ENCODE results near the gene RRP8.

RRP8 gene

GRCh38 chr11:6609502-6610015, 6.1 kb upstream of the RRP8 start:
- Histone ChIP-seq H3K27ac (ENCODE audit: low read depth, low read length) (peak overlapping the region; percentile 6), H3K9ac (ENCODE audit: low read depth in 1 of 2, low read length in 2 of 2) (peak overlapping the region in 1 of 2 donors; percentile 14), H3K4me1 (ENCODE audit: control insufficient read depth in 1 of 2, insufficient read depth in 2 of 2, low read length in 2 of 2) (peaks cover 54 to 69% of the 10 kb centered on the region in 2 donors)

DNA sequence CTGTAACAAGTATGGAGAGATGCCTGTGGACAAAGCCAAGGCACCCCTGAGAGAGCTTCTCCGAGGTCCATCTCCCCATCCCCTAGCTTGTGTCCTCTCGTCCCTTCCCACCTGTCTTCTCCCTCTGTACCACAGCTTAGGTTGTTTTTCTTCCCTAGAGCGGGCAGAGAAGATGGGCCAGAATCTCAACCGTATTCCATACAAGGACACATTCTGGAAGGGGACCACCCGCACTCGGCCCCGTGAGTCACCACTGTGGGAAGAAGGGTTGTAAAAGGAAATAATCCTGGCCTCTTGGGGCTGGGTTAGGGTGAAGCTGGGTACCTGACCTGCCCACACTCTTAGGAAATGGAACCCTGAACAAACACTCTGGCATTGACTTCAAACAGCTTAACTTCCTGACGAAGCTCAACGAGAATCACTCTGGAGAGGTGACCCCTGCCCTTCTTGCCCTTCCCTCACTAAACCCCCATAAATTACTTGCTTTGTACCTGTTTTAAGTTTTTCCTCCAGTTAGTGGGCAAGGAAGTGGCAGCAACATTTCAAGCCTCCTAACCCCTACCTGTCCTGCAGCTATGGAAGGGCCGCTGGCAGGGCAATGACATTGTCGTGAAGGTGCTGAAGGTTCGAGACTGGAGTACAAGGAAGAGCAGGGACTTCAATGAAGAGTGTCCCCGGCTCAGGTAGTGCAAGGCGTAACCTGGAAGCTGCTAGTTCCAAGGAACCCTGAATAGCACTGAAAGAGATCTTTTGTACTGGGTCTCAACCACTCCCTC, 5.5 kb upstream of the RRP8 start:
- peak overlapping the region; percentile 6 for H3K27ac ChIP-seq (ENCODE audit: low read depth, low read length)

More at GRCh38 chr11:6609502-6610015, 6.1 kb upstream of the RRP8 start:
- Histone ChIP-seq H3K36me3 (ENCODE audit: control insufficient read depth in 1 of 2, insufficient read depth in 2 of 2, low read length in 2 of 2) (peaks cover 42 to 43% of the 10 kb centered on the region in 2 donors), H3K27me3 (ENCODE audit: control insufficient read depth in 1 of 2, insufficient read depth in 2 of 2, low read length in 2 of 2) (no peaks in the 10 kb centered on the region), H3K9me3 (ENCODE audit: control insufficient read depth in 1 of 2, low read length in 2 of 2) (no peaks in the 10 kb centered on the region), H3K4me3 (ENCODE audit: low read depth in 1 of 2, low read length in 2 of 2) (no peak overlapping the region)

DNA sequence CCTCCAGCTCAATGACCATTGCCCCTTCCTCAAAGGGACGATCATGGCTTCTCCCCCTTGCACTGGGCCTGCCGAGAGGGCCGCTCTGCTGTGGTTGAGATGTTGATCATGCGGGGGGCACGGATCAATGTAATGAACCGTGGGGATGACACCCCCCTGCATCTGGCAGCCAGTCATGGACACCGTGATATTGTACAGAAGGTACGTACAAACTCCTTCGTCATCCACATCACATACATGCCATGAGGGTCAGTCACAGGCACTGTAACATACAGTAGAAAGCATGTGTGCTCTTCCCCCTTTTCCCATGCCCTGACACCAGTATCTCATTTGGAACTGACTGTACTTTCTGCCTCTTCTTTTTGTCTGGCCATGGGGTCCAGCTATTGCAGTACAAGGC, 4.6 kb upstream of the RRP8 start:
- H3K4me1 ChIP-seq (ENCODE audit: control insufficient read depth in 1 of 2, insufficient read depth in 2 of 2, low read length in 2 of 2): peaks cover 49 to 68% of the 10 kb centered on the region in 2 donors
- H3K9me3 ChIP-seq (ENCODE audit: control insufficient read depth in 1 of 2, low read length in 2 of 2): no peaks in the 10 kb centered on the region
- H3K36me3 ChIP-seq (ENCODE audit: control insufficient read depth in 1 of 2, insufficient read depth in 2 of 2, low read length in 2 of 2): peaks cover 35 to 37% of the 10 kb centered on the region in 2 donors
- H3K4me3 ChIP-seq (ENCODE audit: low read depth in 1 of 2, low read length in 2 of 2): no peak overlapping the region
- peak overlapping the region; percentile 4 to 39 for H3K9ac ChIP-seq (ENCODE audit: low read depth in 1 of 2, low read length in 2 of 2)
- no peaks in the 10 kb centered on the region for H3K27me3 ChIP-seq (ENCODE audit: control insufficient read depth in 1 of 2, insufficient read depth in 2 of 2, low read length in 2 of 2)
- peak overlapping the region; percentile 57 for H3K27ac ChIP-seq (ENCODE audit: low read depth, low read length)

More for the DNA sequence above, 5.5 kb upstream of the RRP8 start:
- Histone ChIP-seq H3K36me3 (ENCODE audit: control insufficient read depth in 1 of 2, insufficient read depth in 2 of 2, low read length in 2 of 2) (peaks cover 36 to 37% of the 10 kb centered on the region in 2 donors), H3K27me3 (ENCODE audit: control insufficient read depth in 1 of 2, insufficient read depth in 2 of 2, low read length in 2 of 2) (no peaks in the 10 kb centered on the region), H3K4me3 (ENCODE audit: low read depth in 1 of 2, low read length in 2 of 2) (no peak overlapping the region), H3K9ac (ENCODE audit: low read depth in 1 of 2, low read length in 2 of 2) (peak overlapping the region in 1 of 2 donors; percentile 14), H3K9me3 (ENCODE audit: control insufficient read depth in 1 of 2, low read length in 2 of 2) (no peaks in the 10 kb centered on the region), H3K4me1 (ENCODE audit: control insufficient read depth in 1 of 2, insufficient read depth in 2 of 2, low read length in 2 of 2) (peaks cover 55 to 71% of the 10 kb centered on the region in 2 donors)

- Histone ChIP-seq H3K9me3 (ENCODE audit: control insufficient read depth in 1 of 2, low read length in 2 of 2) (no peaks in the 10 kb centered on the region), H3K9ac (ENCODE audit: low read depth in 1 of 2, low read length in 2 of 2) (peak overlapping the region; percentile 39 to 49), H3K27me3 (ENCODE audit: control insufficient read depth in 1 of 2, insufficient read depth in 2 of 2, low read length in 2 of 2) (no peaks in the 10 kb centered on the region), H3K27ac (ENCODE audit: low read depth, low read length) (peak overlapping the region; percentile 57), H3K4me1 (ENCODE audit: control insufficient read depth in 1 of 2, insufficient read depth in 2 of 2, low read length in 2 of 2) (peaks cover 48 to 68% of the 10 kb centered on the region in 2 donors), H3K4me3 (ENCODE audit: low read depth in 1 of 2, low read length in 2 of 2) (peak overlapping the region in 1 of 2 donors; percentile 50), H3K36me3 (ENCODE audit: control insufficient read depth in 1 of 2, insufficient read depth in 2 of 2, low read length in 2 of 2) (peaks cover 35 to 37% of the 10 kb centered on the region in 2 donors)
These were observed 3.9 kb upstream of the RRP8 start for GRCh38 chr11:6607190-6607795.

DNA sequence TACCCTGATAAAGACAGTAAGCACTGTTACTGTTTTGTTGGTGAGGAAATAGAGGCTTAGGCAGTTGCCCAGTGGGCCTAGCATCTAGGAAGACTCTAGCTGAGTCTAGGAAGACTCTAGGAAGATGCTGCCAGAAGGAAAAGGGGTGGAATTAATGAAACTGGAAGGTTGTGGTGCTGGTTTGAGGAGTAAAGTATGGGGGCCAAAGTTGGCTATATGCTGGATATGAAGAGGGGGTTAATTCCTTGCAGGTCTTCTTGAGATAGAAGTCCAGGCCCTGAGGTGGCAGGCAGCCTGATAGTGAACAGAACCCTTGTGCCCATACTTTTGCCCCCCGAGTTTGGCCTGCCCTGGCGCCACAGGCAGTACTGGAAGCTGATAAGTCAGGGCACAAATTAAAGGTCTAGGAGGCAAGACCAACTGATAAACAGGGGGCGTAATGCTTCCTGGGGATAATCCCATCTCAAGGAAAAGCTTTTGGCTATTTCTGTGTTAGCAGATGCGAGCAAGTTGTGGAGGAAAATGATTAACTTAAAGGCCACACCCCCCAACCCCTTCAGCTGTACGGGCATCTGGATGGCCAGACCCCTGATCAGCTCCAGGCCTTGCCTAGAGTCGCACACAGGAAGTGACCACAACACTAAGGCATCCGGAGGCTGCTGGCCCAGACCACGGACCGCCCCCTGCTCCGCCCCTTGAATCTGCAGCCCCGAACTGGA, 3.2 kb upstream of the RRP8 start:
- Histone ChIP-seq H3K9me3 (ENCODE audit: control insufficient read depth in 1 of 2, low read length in 2 of 2) (no peaks in the 10 kb centered on the region), H3K4me3 (ENCODE audit: low read depth in 1 of 2, low read length in 2 of 2) (peak overlapping the region; percentile 27 to 50), H3K27me3 (ENCODE audit: control insufficient read depth in 1 of 2, insufficient read depth in 2 of 2, low read length in 2 of 2) (no peaks in the 10 kb centered on the region), H3K36me3 (ENCODE audit: control insufficient read depth in 1 of 2, insufficient read depth in 2 of 2, low read length in 2 of 2) (peaks cover 37 to 39% of the 10 kb centered on the region in 2 donors), H3K9ac (ENCODE audit: low read depth in 1 of 2, low read length in 2 of 2) (peak overlapping the region; percentile 7 to 49), H3K27ac (ENCODE audit: low read depth, low read length) (peak overlapping the region; percentile 71), H3K4me1 (ENCODE audit: control insufficient read depth in 1 of 2, insufficient read depth in 2 of 2, low read length in 2 of 2) (peaks cover 53 to 74% of the 10 kb centered on the region in 2 donors)

GRCh38 chr11:6604790-6605189, 1.4 kb upstream of the RRP8 start:
- Histone ChIP-seq H3K27me3 (ENCODE audit: control insufficient read depth in 1 of 2, insufficient read depth in 2 of 2, low read length in 2 of 2) (no peaks in the 10 kb centered on the region), H3K4me3 (ENCODE audit: low read depth in 1 of 2, low read length in 2 of 2) (peak overlapping the region; percentile 87 to 98), H3K36me3 (ENCODE audit: control insufficient read depth in 1 of 2, insufficient read depth in 2 of 2, low read length in 2 of 2) (peaks cover 38 to 42% of the 10 kb centered on the region in 2 donors), H3K27ac (ENCODE audit: low read depth, low read length) (peak overlapping the region; percentile 77), H3K9me3 (ENCODE audit: control insufficient read depth in 1 of 2, low read length in 2 of 2) (no peaks in the 10 kb centered on the region), H3K9ac (ENCODE audit: low read depth in 1 of 2, low read length in 2 of 2) (peak overlapping the region; percentile 98 to 99), H3K4me1 (ENCODE audit: control insufficient read depth in 1 of 2, insufficient read depth in 2 of 2, low read length in 2 of 2) (peaks cover 53 to 69% of the 10 kb centered on the region in 2 donors)

DNA sequence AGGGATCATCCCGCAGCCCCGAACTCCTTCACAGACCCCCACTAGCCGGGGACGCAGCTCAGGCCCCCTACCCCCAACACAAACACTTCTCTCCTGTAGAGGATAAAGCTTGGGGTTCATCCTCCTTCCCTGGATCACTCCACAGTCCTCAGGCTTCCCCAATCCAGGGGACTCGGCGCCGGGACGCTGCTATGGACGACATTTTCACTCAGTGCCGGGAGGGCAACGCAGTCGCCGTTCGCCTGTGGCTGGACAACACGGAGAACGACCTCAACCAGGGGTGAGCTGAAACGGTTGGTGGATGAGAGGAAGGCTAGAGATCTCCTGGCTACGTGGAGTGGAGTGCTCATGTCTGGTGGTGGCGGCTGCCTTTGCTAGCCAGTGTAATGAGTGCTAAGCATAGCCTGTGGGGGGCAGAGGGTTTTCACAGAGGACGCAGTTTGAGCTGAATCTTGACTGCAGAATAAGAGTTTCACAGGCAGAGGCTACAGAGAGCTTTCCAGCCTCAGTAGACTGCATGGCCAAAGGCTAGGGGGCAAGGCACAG, 738 bp upstream of the RRP8 start:
- H3K36me3 ChIP-seq (ENCODE audit: control insufficient read depth in 1 of 2, insufficient read depth in 2 of 2, low read length in 2 of 2): peaks cover 38 to 42% of the 10 kb centered on the region in 2 donors
- H3K9me3 ChIP-seq (ENCODE audit: control insufficient read depth in 1 of 2, low read length in 2 of 2): no peaks in the 10 kb centered on the region
- H3K27ac ChIP-seq (ENCODE audit: low read depth, low read length): peak overlapping the region; percentile 77
- H3K9ac ChIP-seq (ENCODE audit: low read depth in 1 of 2, low read length in 2 of 2): peak overlapping the region; percentile 98 to 99
- peak overlapping the region; percentile 87 to 98 for H3K4me3 ChIP-seq (ENCODE audit: low read depth in 1 of 2, low read length in 2 of 2)
- H3K4me1 ChIP-seq (ENCODE audit: control insufficient read depth in 1 of 2, insufficient read depth in 2 of 2, low read length in 2 of 2): peaks cover 53 to 66% of the 10 kb centered on the region in 2 donors
- no peaks in the 10 kb centered on the region for H3K27me3 ChIP-seq (ENCODE audit: control insufficient read depth in 1 of 2, insufficient read depth in 2 of 2, low read length in 2 of 2)

GRCh38 chr11:6602096-6602940, 1.1 kb downstream of the RRP8 start:
- Histone ChIP-seq H3K4me1 (ENCODE audit: control insufficient read depth in 1 of 2, insufficient read depth in 2 of 2, low read length in 2 of 2) (peaks cover 44 to 52% of the 10 kb centered on the region in 2 donors), H3K9me3 (ENCODE audit: control insufficient read depth in 1 of 2, low read length in 2 of 2) (no peaks in the 10 kb centered on the region), H3K36me3 (ENCODE audit: control insufficient read depth in 1 of 2, insufficient read depth in 2 of 2, low read length in 2 of 2) (peaks cover 24 to 41% of the 10 kb centered on the region in 2 donors), H3K27ac (ENCODE audit: low read depth, low read length) (no peak overlapping the region), H3K4me3 (ENCODE audit: low read depth in 1 of 2, low read length in 2 of 2) (peak overlapping the region; percentile 87 to 98), H3K27me3 (ENCODE audit: control insufficient read depth in 1 of 2, insufficient read depth in 2 of 2, low read length in 2 of 2) (no peaks in the 10 kb centered on the region), H3K9ac (ENCODE audit: low read depth in 1 of 2, low read length in 2 of 2) (peak overlapping the region; percentile 93 to 98)

- peaks cover 32 to 39% of the 10 kb centered on the region in 2 donors for H3K4me1 ChIP-seq (ENCODE audit: control insufficient read depth in 1 of 2, insufficient read depth in 2 of 2, low read length in 2 of 2)
- no peak overlapping the region for H3K4me3 ChIP-seq (ENCODE audit: low read depth in 1 of 2, low read length in 2 of 2)
- H3K27me3 ChIP-seq (ENCODE audit: control insufficient read depth in 1 of 2, insufficient read depth in 2 of 2, low read length in 2 of 2): no peaks in the 10 kb centered on the region
- H3K9ac ChIP-seq (ENCODE audit: low read depth in 1 of 2, low read length in 2 of 2): no peak overlapping the region
- H3K27ac ChIP-seq (ENCODE audit: low read depth, low read length): no peak overlapping the region
- no peaks in the 10 kb centered on the region for H3K9me3 ChIP-seq (ENCODE audit: control insufficient read depth in 1 of 2, low read length in 2 of 2)
- peaks cover 31 to 51% of the 10 kb centered on the region in 2 donors for H3K36me3 ChIP-seq (ENCODE audit: control insufficient read depth in 1 of 2, insufficient read depth in 2 of 2, low read length in 2 of 2)
These were observed 2.4 kb downstream of the RRP8 start for GRCh38 chr11:6601041-6601461.
